AG10803 (cell line): ENCODE measurements around the gene MSH5.
A peak's percentile ranks its signal among the peaks of the same experiment; 100 is the strongest.

ENCODE experiments used
- DNase-seq: peaks from one replicate; pipeline ENCODE4 v3.0.0; 2010; ENCODE audit warnings: low read depth
- H3K4me3 ChIP-seq: 2 replicates; pipeline ENCODE4 v1.5.1; 2011; ENCODE audit warnings: mild to moderate bottlenecking, low read length, control low read depth
- CTCF ChIP-seq: conservative IDR thresholded peaks from 2 replicates; pipeline ENCODE4 v1.5.1; 2011; ENCODE audit warnings: mild to moderate bottlenecking, low read length, control low read depth, inconsistent platforms

MSH5 gene

DNA sequence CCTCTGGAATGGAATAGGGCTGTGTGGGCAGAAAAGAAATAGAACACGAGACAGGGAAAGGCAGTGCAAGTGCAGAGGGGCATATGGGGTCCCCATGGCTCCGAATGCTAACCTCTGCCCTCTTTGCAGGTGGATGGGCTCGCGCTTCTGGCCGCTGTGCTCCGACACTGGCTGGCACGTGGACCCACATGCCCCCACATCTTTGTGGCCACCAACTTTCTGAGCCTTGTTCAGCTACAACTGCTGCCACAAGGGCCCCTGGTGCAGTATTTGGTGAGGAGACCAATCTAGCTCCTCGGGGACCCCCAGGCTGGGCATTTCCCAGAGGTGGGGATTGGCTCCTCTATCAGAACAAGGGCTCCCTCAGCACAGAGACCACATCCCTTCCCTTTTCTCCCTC, 21.5 kb downstream of the MSH5 start:
- DNase-seq: no peak
- no peak overlapping the region for H3K4me3 ChIP-seq
- TF ChIP-seq CTCF: no peak

- H3K4me3 ChIP-seq: no peak within 1 kb of the TSS
- no peak for DNase-seq
- no peak for TF ChIP-seq CTCF
These were observed 22.6 kb downstream of the MSH5 start, which contains the start of gene SAPCD1 for GRCh38 chr6:31762356-31762755. Gene SAPCD1 (plus strand): TSS chr6:31762656. CDS start chr6:31763055, 399 bp downstream.

DNA sequence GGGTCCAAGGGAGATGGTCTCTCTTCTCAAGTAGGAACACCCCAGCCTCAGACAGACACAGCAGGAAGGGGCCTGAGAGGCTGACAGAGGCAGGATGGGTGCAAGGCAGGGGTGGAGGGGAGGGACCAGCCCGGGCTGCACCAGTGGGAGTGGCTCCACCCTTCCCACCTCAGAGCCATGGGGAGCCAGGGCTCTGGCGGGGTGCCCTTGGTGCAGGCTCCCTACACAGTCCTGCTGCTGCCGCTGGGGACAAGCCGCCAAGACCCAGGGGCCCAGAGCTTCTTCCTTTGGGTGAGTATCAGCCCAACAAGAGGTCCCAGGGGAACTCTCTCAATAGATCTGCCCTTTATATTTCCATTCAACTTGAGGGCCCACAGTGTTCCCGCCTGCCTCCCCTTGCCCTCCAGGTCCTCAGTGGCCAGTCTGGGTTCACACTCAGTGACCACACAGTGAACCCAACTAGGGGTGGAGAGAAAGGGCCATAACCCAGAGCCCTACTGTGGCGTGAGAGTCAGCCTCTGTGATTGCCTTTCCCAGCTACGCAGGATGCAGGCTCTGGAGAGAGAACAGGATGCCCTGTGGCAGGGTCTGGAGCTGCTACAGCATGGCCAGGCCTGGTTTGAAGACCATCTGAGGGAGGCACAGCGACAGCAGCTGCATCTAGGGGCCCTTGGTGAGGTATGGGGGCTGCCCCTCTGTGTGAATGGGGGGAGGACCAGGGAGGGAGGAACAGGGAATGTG, 23.2 kb downstream of the MSH5 start:
- no peak overlapping the region for H3K4me3 ChIP-seq
- DNase-seq: no peak
- TF ChIP-seq CTCF: no peak

DNA sequence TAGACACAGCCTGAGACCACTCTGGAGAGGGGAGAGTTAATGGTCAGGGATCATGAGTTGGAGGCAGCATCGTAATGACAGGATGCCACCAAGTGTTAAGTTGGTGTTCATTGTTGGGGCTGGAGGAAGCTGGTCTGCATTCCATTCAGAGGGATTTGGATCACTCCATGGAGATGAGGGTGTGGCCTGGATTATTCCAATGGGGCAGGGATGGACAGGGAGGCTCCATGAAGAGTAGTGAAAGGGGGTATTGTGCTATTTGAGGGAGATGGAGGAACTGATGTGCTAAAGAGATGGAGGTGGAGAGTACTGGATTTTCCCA, 23.8 kb downstream of the MSH5 start:
- peak; percentile 83 for DNase-seq
- no peak overlapping the region for H3K4me3 ChIP-seq
- no peak; the same call in 1 of the 2 replicates for TF ChIP-seq CTCF

DNA sequence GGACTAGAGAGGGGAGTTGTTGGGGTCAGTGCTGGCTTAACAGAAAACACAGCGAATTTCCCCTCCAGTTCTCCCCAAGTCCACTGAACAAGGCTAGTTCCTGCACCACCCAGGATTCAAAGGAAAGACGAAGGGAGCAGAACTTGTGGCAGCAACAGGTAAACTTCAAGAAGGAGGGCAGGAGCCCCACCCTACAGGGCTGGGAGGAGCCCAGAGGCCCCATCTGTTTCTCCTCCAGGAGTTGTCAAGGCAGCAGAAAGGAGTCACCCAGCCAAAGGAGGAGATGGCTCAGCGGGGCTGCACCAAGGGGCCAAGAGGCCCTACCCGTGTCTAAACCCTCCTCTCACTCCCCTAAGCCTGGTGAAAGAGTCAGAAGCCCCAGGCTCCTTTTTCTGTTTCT, 24.4 kb downstream of the MSH5 start:
- H3K4me3 ChIP-seq: no peak overlapping the region
- DNase-seq: no peak
- no peak for TF ChIP-seq CTCF

DNA sequence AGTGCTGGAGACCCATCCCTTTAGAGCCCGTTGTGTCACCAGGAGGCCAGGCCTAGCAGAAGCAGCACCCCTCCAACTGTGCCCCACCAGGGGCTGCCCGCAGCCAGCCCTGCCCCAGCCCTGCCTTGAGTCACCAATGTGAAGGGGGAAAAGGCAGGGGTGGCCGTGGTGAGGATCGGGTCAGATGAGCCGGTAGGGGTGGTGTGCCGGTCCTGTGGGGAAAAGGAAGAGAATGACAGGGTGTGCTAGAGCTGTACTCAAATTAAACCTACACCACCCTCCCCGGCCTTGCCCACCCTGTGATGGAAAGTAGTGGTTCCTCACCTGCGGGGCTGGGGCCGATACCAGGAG, 25.7 kb downstream of the MSH5 start:
- no peak for TF ChIP-seq CTCF
- H3K4me3 ChIP-seq: no peak overlapping the region
- DNase-seq: no peak

- peak overlapping the region; percentile 39 for H3K4me3 ChIP-seq
- no peak for DNase-seq
- TF ChIP-seq CTCF: no peak
These were observed 26.3 kb downstream of the MSH5 start for GRCh38 chr6:31765910-31766794.
